Hematopoietic multipotent progenitor cell treated with erythropoietin and hydrocortisone succinate and interleukin-3 and kit ligand, for 6 days (in vitro differentiated cells): Measurements from ENCODE around the gene MAPK12.
A peak's percentile ranks its signal among the peaks of the same experiment; 100 is the strongest.

Experiments used
- DNase-seq: peaks from one replicate; pipeline ENCODE4 v3.0.0-alpha.2; 2015

MAPK12 gene

DNA sequence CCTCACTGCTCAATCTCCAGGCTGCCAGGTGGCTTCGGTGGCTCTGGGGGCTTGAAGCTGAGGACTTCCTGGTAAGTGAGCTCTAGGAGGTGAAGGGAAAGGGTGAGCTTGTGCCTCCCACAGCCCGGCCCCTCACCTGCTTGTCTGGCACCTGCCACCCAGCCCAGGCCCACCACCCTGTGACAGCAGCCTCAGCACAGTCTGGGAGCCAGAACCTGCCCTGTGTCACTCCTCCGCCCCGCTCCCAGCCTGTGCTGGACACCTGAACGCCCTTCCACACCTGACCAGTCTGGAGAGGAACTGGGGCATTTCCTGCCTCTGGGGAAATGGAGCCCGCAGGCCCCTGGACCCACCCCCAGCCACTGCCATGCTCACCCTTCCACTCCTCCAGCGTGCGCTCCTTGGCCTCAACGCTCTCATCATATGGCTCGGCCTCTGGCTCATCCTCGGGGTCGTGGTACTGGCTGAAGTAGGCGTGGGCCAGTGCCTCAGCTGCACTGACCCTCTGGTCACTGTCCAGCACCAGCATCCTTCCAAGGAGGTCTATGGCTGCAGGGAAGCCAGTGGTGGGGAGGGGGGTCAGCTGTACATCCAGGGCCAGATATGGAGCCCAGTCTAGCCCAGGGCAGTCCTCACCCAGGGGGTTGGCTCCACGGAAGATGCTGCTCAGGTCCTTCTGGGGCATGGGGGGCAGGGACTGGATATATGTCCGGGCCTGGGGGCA lies 3.6 kb upstream of the MAPK12 start:
- DNase-seq = no peak

DNA sequence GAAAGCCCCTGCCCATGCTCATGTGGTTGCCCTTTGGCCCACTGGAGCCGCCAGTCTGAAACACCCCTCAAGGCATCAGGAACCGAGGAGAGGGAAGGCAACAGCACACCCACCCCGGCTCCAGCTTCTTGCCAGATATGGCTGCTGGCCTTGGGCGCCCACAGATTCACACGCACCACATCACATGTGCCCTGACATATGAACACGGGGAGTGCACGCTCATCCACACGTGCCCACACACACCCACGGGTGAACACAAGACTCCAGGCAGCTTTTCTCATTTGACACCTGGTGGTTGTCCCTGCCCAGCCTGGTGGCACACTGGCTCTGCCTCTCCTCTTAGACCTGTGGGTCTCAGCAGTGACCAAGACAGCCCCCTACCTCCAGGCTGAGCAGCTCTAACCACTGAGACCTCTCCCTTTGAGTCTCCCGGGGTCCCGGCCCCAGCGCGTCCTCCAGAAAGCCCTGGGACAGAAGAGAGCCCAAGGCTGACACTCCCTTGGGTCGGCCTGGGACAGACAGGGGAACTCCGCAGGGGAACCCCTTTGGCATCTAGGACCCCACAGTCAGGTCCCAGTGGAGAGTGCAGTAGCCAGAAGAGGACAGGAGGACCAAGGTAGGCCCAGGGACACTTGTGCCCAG lies 2.7 kb upstream of the MAPK12 start:
- no peak for DNase-seq

DNA sequence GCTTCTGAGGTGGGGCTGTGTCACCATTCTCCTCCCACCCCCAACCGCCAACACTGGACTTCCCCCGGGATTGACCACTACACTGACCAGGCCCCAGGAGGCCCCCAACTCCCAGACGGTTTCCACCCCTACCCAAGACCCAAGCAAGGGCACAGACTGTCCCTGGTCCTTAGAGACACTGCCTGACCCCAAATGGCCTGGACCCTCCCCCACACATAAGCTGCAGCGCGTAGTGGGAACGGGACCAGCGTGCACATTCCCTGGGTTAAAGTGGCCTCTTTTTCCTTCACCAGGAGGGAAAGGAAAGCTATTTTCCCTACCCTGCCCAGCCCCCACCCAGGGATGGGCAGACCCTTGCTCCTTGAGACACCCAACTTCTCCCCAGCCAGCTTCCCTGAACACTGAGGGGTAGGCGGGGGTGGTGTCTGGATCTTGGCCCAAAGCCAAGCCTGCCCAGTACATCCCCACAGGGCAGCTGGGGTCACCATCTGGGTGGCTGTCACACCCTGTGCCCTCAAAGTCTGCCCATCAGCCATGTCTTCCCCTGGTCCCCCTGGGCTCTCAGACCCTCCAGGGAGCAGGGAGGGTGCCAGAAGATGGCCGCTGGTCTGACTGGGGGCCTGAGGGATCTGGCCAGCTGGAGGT lies 1.6 kb upstream of the MAPK12 start:
- DNase-seq = no peak

DNA sequence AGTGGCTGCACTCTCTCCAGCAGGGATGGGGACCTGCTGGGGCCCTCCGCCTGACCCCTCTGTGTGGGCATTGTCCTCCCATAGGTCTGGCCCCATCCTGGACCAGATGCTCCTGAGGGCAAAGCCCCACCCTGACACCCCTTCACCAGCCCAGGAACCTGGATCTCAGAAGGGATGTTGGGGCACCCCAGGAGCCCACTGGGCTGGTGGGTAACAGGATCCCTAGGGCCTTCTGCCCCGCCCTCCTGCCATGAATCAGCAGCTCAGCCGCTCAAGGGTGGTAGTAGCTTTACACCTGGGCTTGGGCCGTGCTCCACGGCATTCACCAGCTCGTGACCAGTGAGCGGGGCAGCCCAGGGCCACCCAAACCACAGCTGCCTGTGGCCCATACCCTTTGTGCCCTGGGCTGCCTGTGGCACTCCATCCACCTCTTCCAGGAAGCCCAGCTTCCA lies 1.0 kb upstream of the MAPK12 start:
- DNase-seq = peak; percentile 63

DNA sequence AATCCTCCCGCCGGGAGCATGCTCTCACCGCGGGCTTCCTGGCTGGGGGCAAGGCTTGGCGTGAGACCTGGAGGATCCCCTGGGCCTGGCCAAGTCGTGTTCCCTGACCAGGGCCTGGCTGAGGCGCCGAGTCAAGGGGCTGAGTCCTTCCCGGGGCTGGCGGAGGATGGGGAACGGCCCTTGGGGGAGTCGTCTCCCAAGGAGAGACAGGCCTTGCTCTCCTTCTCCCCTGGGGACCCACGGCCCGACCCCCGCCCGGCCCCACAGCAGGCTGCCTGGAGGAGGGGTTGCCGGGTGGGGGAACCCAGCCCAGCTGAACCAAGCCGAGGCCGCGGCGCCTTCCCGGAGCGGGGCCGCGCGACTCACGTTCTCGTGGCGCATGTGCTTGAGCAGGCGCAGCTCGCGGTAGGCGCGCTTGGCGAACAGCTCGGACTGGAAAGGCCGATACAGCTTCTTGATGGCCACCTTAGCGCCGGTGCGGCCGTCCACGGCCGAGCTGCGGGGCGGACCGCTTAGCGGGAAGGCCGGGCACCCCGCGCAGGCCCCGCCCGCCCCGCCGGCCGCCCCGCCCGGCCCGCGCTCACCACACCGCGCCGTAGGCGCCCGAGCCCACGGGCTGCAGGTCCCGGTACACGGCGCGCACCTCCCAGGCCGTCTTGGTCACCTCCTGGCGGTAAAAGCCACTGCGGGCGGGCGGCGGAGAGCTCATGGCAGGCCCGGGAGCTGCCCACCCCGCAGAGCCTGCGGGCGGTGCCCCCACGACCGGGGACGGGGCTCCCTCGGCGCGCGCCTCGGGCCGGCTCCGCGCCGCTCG lies 475 bp downstream of the MAPK12 start:
- peak; percentile 66 for DNase-seq

DNA sequence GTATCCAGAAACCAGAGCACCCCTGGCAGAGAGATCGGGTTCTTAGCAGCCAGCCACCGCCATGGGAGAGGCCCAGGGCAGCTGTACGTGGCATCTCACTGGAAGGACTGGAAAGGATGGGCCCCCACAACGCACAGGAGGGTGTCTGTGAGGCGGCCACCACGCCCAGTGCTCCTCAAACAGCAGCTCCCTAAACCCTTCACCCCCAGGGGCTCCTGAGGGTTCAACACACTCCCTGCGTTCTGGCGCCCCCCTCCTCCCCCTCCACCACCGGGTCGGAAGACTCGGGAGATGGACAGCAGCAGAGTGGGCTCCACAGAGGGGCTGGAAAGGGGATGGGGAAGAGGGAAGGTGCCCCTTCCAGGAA lies 1.1 kb downstream of the MAPK12 start:
- DNase-seq = peak; percentile 51

DNA sequence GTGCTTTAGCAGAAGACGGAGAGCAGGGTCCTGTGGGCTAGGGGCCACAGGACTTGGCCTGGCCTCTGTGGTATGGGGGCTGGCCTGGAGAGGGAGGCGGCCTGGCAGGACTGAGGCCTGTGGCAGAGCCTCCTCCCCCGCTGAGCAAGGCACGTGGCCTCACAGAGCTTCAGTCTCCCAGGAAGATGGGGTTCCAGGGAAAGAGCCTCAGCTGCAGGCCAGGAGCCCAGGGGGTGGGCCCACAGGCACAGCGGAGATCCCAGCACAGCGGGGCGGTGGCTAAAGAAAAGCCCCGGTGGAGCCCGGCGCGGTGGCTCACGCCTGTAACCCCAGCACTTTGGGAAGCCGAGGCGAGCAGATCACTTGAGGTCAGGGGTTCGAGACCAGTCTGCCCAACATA lies 2.2 kb downstream of the MAPK12 start:
- no peak for DNase-seq

DNA sequence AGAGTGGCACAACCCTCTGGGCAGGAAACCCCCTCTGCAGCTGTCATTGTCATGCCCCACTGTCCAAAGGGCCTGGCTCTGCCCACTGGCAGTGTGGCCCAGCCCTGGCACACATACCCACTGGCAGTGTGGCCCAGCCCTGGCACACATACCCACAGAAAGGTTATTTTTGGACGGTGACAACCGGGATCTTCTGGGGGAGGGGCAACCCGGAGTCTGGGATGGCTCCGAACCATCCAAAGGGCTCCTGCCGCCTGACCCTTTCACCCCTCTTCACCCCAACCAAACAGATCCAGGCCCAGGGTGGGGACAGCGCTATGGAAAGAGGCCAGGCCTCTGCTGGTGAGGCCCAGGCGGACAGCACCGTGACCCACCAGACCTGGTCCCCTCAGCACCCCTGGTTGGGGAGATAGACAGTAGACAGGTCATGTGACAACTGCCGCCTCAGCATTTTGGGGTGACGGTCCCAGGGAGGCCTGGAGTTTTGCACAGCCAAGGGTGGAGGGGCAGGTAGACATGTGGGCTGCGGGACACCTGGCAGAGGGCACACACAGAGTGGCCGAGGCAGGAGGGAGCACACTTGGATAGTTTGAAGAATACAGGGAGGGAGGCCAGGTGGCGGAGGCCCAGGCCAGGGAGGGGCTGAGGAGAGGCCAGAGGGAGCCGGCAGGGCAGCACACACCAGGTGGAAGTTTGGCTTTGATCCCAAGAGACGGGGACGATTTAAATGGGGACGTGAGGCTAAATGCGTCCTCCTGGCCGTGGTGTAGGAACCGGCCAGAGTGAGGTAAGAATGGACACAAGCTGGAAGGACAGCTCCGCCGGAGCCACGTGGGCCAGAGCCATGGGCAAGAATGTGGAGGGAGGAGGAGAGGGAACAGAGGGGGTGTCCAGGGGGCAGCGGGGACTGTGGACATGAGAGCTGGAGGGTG lies 2.9 kb downstream of the MAPK12 start:
- DNase-seq = no peak

DNA sequence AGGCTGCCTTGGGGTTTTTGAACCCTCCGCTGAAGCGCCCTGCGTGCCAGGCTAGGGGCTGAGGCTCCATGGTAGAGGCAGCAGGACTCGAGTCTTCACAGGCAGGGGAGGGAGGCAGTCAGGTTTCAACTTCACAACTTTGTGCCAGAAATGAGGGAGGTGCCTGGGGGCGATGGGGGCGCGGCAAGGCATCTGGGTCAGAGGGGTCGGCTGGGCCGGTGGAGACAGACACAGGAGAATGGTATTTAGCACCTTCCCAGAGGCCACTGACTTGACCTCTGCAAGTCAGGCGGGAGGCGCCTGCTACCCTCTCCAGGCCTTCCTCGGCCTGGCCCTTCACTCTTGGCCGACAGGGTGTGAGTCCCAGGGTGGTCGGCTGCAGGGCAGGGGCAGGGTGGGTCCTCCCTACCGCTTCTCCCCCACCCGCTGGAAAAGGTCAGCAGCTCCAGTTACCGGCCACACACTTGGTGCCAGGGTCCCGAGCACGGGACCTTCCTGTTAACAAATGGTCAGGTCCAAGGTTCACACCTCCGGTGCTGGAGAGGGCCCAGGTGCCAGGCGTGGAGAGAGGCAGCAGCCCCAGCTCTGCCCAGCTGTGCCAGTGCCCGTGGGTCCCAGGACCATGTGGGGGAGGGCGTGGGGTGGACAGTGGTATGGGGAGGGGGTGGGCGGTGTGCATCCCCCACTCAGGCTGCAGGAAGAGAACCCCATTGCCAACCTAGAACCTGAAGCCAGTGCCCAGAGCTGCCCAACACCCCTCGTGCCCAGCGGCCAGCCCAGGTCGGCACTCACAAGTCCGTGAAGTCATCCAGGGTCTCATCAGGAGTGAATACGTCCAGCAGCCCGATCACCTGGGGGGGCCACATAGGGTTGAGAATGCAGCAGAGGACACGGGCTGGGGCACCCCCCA lies 3.8 kb downstream of the MAPK12 start:
- DNase-seq = no peak

DNA sequence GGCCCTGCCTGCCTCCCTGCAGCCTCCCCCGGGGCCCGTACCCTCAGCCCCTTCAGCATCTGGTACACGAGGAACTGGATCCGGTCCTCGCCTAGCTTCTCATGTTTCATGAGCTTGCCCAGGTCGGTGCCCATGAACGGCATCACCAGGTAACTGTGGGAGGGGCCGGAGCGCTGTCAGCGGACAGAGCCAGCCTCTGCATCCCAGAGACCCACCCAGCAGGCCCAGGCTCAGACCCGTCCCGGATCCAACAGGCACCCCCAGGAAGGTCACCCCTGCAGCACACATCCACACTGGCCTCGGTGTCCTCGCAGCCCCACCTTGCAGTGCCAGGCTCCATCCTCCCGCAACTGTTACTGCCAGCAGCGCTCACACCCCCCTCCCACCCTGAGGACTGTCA lies 4.4 kb downstream of the MAPK12 start:
- DNase-seq = no peak

DNA sequence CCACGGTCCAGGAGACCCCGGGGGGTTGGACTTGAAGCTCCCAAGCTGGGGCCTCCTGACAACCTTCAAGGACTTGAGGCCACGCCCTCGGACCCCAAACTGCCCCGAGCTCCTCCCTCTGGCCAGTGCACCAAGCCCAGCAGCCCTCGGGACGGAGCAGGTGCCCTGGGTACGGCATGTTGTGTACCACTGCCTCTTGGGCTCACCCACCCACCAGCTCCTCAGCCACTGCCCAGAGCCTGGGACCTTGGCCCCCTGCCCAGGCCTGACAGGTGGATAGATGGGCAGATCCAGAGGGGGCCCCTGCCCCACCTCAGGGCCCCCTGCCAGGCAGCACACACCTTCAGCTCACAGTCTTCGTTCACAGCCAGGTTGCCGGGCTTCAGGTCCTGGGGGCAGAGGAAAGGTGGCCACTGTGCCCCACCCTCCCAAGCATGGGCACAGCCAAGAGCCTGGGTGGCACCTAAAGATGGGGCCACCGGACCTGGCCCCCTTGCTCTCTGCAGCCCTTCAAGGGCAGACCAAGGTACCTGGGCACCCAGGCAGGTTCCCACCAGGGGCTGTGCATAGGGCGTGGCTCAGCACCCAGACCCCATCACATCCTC lies 5.1 kb downstream of the MAPK12 start:
- DNase-seq = no peak

DNA sequence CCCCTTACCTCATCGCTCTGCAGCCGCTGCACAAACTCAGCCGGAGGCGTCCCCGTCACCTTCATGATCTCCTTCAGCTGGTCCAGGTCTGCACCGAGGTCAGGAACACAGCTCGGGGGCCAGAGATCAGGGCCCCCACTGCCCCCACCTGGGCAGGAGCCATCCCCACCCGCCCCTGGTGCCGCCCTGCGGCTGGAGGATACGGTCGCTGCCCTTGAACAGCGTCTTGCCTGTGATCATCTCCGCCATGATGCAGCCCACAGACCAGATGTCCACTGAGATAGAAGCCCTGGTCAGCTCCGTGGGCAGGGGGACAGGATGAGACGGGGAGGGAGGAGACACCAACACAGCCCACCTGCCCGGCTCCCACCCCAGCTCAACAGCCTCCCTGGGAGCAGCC lies 5.9 kb downstream of the MAPK12 start:
- DNase-seq = no peak

DNA sequence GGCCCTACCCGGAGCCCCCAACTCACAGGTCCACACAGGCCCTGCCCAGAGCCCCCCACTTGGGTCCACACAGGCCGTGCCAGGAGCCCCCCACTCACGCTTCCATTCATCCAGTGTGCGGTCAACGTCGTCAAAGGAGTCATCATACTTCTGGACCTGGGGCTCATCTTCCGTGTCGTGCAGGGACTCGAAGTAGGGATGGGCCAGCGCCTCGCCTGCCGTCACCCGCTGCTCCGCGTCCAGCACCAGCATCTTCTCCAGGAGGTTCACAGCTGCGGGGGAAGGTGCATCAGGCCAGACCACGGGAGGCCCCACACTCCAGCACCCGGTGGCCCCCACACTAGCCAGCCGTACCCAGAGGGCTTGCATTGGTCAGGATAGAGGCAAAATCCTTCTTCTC lies 6.4 kb downstream of the MAPK12 start:
- no peak for DNase-seq

DNA sequence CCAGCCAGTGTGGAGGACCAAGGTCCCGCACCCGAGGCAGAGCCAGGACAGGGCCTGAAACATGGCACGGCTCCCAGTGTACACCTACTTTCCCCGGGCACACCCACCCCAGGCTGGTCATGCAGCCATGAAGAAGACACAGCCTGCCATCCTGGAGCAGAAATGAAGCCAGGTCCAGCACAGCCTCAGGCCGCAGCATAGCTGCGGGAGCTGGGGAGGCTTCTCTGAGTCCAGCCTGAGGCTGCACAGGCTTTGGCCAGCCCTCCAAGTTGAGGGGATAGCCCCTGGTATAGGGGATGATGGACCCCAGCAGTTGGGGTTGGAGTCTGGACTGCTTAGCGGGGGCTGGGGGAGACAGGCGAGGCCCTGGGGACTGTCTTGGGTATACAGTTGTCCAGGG lies 7.5 kb downstream of the MAPK12 start:
- no peak for DNase-seq

DNA sequence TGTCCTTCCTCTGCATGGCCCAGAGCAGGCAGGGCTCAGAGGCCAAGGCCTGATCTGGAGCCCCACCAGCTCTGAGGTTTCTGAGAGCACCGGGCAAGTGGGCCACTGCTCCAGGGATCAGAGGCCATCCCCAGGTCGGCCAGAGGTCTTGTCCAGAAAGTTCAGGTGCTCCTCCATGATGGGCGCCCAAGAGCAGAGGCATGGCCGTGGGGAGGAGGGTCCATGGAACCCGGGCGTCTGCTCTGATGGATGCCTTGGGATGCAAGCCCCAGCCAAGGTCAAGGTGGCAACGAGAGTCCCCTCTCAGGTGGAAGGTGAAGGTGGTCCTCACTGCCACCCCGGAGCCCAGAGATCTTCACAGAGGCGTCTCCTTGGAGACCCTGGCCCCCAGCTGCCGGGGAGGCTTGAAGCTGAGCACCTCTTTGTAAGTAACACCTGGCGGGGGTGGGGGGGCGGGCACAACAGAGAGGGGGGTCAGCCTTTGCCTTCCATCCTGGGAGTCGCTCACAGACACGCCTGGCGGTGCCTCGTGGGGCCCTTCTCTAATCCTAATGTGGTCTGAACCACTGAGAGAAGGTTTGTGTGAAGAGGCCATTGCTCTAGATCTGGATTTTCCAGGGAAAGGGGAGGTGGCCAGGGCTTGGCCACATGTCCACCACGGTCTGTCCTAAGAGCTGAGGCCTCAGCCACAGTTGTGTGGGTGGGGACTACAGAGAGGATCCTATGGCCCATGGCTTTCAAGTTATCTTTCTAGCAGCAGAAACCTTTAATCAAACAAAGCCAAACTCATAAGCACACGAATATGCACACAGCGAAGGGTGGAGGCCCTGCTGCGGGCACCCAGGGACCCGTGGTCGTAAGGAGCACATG lies 8.2 kb downstream of the MAPK12 start:
- no peak for DNase-seq

DNA sequence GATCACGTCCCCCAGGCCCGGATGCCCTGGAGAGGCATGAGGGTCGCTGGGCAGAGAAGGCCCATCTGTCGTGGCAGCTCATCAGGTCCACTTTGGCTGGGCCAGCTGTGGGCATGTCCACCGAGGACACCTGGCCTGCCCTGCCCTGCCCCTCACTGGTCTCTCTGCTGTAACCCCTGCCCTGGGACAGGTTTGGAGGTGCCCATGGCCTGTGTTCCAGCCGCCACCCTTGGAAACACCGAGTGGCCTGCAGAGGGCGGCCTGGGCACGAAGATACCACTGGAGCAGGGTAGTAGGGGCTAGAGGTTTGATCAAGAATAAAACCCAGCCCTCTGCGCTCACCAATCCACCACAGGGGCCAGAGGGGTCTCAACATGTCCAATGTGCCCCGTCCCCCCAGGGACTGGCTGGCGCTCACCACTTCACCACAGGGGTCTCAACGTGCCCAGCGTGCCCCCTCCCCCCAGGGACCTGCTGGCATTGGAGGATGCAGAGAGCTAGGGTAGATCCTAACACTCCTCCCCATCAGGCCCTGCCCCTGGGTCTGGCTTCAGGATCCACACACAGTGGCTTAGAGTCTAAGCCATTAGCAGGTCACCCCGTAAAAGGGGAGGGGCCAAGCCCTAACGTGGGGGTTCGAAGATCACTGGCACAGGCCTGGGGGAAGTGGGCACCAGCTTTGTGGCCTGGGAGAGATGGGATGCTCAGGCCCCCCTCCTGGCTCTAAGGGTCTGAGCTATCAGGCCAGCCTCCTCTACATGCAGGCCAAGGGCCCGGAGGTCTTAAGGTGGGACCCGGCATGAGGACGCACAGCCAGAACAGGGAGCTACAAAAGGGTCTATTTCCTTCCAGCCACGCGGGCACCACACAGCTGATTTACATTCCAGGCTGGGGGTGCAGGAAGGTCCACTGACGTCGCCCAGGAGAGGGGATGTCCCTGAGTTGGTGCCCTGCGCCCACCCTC lies 9.1 kb downstream of the MAPK12 start:
- peak; percentile 89 for DNase-seq

DNA sequence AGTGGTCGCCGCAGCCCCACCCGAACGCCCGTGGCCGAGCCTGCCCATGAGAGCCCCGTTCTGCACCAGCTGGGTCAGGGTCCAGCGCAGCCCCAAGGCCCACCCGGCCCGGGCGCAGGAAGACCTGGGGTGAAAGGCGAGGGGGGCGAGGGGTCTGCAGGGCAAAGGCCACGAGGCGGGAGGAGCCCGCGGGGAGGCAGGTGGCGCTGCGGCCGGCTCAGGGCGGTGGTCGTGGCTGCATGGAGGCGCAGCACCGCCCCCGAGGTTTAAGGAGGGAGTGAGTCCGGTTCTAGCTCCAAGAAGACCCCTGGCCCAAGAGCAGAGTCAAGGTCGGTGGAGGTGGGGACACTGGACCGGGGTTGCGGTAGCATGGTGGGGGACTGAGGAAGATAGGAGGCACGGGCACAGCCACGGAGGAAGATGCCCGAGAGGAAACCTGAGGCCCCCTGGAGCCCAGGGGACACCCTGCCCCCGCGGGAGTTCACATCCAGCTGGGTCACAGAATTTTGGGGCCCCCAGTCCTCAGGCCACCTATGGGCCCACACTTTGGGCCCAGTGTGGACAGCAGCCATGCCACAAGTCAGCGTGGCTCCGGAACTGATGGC lies 9.9 kb downstream of the MAPK12 start:
- no peak for DNase-seq
